RWPE2 (cell line): ENCODE measurements around the gene MYO1D.
A peak's percentile ranks its signal among the peaks of the same experiment; 100 is the strongest.

Source experiments
- ATAC-seq: fragments of 200-7000 bp; cut with Tn5 transposase; 3 replicates; pipeline ENCODE4 v1.9.1; 2021; ENCODE audit warnings: low read depth
- DNase-seq: peaks from one replicate; pipeline ENCODE4 v3.0.0-alpha.2; 2020; ENCODE audit warnings: low spot score
- H3K27ac ChIP-seq: fragments of 450-650 bp; 2 replicates; pipeline ENCODE4 v1.5.1; 2017; ENCODE audit warnings: mild to moderate bottlenecking; ENCODE audit not compliant: poor library complexity, severe bottlenecking
- H3K27me3 ChIP-seq: fragments of 250-450 bp; sonication (Bioruptor Pico); 2 replicates; pipeline ENCODE4 v1.5.1; 2021; ENCODE audit warnings: mild to moderate bottlenecking, moderate library complexity; ENCODE audit not compliant: insufficient read depth, poor library complexity, severe bottlenecking
- H3K36me3 ChIP-seq: fragments of 250-450 bp; sonication (Bioruptor Pico); 2 replicates; pipeline ENCODE4 v1.5.1; 2020; ENCODE audit warnings: low read depth, mild to moderate bottlenecking, moderate library complexity
- H3K4me1 ChIP-seq: fragments of 250-450 bp; sonication (Bioruptor Pico); 2 replicates; pipeline ENCODE4 v1.5.1; 2021; ENCODE audit warnings: mild to moderate bottlenecking, moderate library complexity; ENCODE audit not compliant: insufficient read depth, poor library complexity, severe bottlenecking
- H3K4me3 ChIP-seq: fragments of 250-450 bp; sonication (Bioruptor Pico); 2 replicates; pipeline ENCODE4 v1.5.1; 2021; ENCODE audit warnings: mild to moderate bottlenecking, moderate library complexity; ENCODE audit not compliant: severe bottlenecking
- H3K9me3 ChIP-seq: fragments of 250-450 bp; sonication (Bioruptor Pico); 2 replicates; pipeline ENCODE4 v1.5.1; 2021; ENCODE audit warnings: mild to moderate bottlenecking, moderate library complexity; ENCODE audit not compliant: severe bottlenecking
- CTCF ChIP-seq: fragments of 450-650 bp; IDR thresholded peaks from one replicate; pipeline ENCODE4 v1.5.1; 2017; ENCODE audit warnings: mild to moderate bottlenecking, moderate library complexity; ENCODE audit not compliant: poor library complexity, severe bottlenecking

MYO1D gene

GRCh38 chr17:32503251-32504165 lies 373.4 kb downstream of the MYO1D start:
- Histone ChIP-seq H3K36me3 (no peaks in the 10 kb centered on the region), H3K4me3 (no peak overlapping the region), H3K27ac (peak overlapping the region; percentile 36), H3K4me1 (peaks cover 17% of the 10 kb centered on the region), H3K9me3 (no peaks in the 10 kb centered on the region), H3K27me3 (no peaks in the 10 kb centered on the region)
- DNase-seq = no peak
- no peak for TF ChIP-seq CTCF
- ATAC-seq = peak; percentile 89

- Histone ChIP-seq H3K36me3 (no peaks in the 10 kb centered on the region), H3K4me3 (no peak overlapping the region), H3K9me3 (no peaks in the 10 kb centered on the region), H3K27me3 (no peaks in the 10 kb centered on the region), H3K4me1 (peaks cover 17% of the 10 kb centered on the region), H3K27ac (peak overlapping the region; percentile 36)
- DNase-seq (no peak), ATAC-seq (no peak)
- no peak for TF ChIP-seq CTCF
Measured at GRCh38 chr17:32502710-32503109, 374.2 kb downstream of the MYO1D start.

- Histone ChIP-seq H3K27me3 (no peaks in the 10 kb centered on the region), H3K9me3 (no peaks in the 10 kb centered on the region), H3K4me1 (peaks cover 22% of the 10 kb centered on the region), H3K27ac (no peak overlapping the region), H3K36me3 (no peaks in the 10 kb centered on the region), H3K4me3 (no peak overlapping the region)
- ATAC-seq (no peak), DNase-seq (no peak)
- no peak for TF ChIP-seq CTCF
Measured at GRCh38 chr17:32502013-32502412, 374.9 kb downstream of the MYO1D start.

- no peak for DNase-seq
- H3K36me3 ChIP-seq = no peaks in the 10 kb centered on the region
- TF ChIP-seq CTCF = no peak
Measured at GRCh38 chr17:32498391-32498790, 378.5 kb downstream of the MYO1D start.

More at GRCh38 chr17:32498391-32498790, 378.5 kb downstream of the MYO1D start:
- H3K9me3 ChIP-seq = no peaks in the 10 kb centered on the region
- H3K4me1 ChIP-seq = peaks cover 20% of the 10 kb centered on the region
- H3K4me3 ChIP-seq = no peak overlapping the region
- no peaks in the 10 kb centered on the region for H3K27me3 ChIP-seq
- H3K27ac ChIP-seq = peak overlapping the region; percentile 79
- ATAC-seq = no peak
